Neural progenitor cell (in vitro differentiated cells): ENCODE measurements around the gene ALK. TPM values are rescaled to one million over a fixed set of nuclear protein-coding genes. Genes with fewer than 3 reads are reported as not detected.

Experiments
- DNase-seq: peaks from one replicate; pipeline ENCODE4 v3.0.0-alpha.2; 2016; ENCODE audit warnings: low spot score
- H2AFZ ChIP-seq: fragments of 200-600 bp; sonication (generic); replicated peaks from 2 replicates; pipeline ENCODE4 v1.6.1; 2016; ENCODE audit warnings: antibody characterized with exemption
- H3F3A ChIP-seq: fragments of 200-600 bp; sonication (generic); 2 replicates; pipeline ENCODE4 v1.6.1; 2016; ENCODE audit warnings: antibody characterized with exemption, low read depth
- H3K27ac ChIP-seq: fragments of 200-600 bp; sonication (generic); 2 replicates; pipeline ENCODE4 v1.5.1; 2016; ENCODE audit warnings: mild to moderate bottlenecking
- H3K27me3 ChIP-seq: fragments of 200-600 bp; sonication (generic); 2 replicates; pipeline ENCODE4 v1.6.1; 2016; ENCODE audit warnings: mild to moderate bottlenecking, moderate library complexity
- H3K36me3 ChIP-seq: fragments of 200-600 bp; sonication (generic); 2 replicates; pipeline ENCODE4 v1.5.1; 2016
- H3K4me1 ChIP-seq: fragments of 200-600 bp; sonication (generic); 2 replicates; pipeline ENCODE4 v1.6.1; 2016; ENCODE audit warnings: mixed run types
- H3K4me2 ChIP-seq: fragments of 200-600 bp; sonication (generic); 2 replicates; pipeline ENCODE4 v1.6.1; 2016
- H3K4me3 ChIP-seq: fragments of 200-600 bp; sonication (generic); 2 replicates; pipeline ENCODE4 v1.5.1; 2016
- H3K79me2 ChIP-seq: fragments of 200-600 bp; sonication (generic); 2 replicates; pipeline ENCODE4 v1.6.1; 2016; ENCODE audit warnings: low read depth
- H3K9ac ChIP-seq: fragments of 200-600 bp; sonication (generic); 2 replicates; pipeline ENCODE4 v1.6.1; 2016
- H3K9me3 ChIP-seq: fragments of 200-600 bp; sonication (generic); 2 replicates; pipeline ENCODE4 v1.5.1; 2016; ENCODE audit warnings: low read depth
- H4K20me1 ChIP-seq: fragments of 200-600 bp; sonication (generic); 2 replicates; pipeline ENCODE4 v1.6.1; 2016; ENCODE audit warnings: low read depth
- H3K27ac Mint-ChIP-seq: 3 replicates; pipeline ENCODE4 v1.8.0; 2021; ENCODE audit warnings: mixed read lengths
- H3K27me3 Mint-ChIP-seq: 2 replicates; pipeline ENCODE4 v1.8.0; 2022; ENCODE audit warnings: low read depth, mild to moderate bottlenecking, inconsistent platforms, moderate library complexity, mixed read lengths; ENCODE audit not compliant: insufficient read depth
- H3K36me3 Mint-ChIP-seq: 3 replicates; pipeline ENCODE4 v1.8.0; 2021; ENCODE audit warnings: mixed read lengths
- H3K4me1 Mint-ChIP-seq: 3 replicates; pipeline ENCODE4 v1.8.0; 2021; ENCODE audit warnings: mixed read lengths
- H3K4me3 Mint-ChIP-seq: 3 replicates; pipeline ENCODE4 v1.8.0; 2021; ENCODE audit warnings: mild to moderate bottlenecking, moderate library complexity, mixed read lengths
- H3K9me3 Mint-ChIP-seq: 3 replicates; pipeline ENCODE4 v1.8.0; 2020; ENCODE audit warnings: mixed read lengths
- EZH2 ChIP-seq: fragments of 200-600 bp; sonication (generic); IDR thresholded peaks from 2 replicates; pipeline ENCODE4 v1.6.1; 2017; ENCODE audit warnings: antibody characterized with exemption, mild to moderate bottlenecking, moderate library complexity
- EZH2phosphoT487 ChIP-seq: fragments of 200-600 bp; sonication (generic); IDR thresholded peaks from 2 replicates; pipeline ENCODE4 v1.6.1; 2017; ENCODE audit warnings: antibody characterized with exemption
- total RNA-seq: library from RNA; depleted of rRNA; stranded (reverse); fragments of >200 nt; gene quantifications from 2 replicates; pipeline ENCODE4 v1.2.3, GENCODE V29; 2015; ENCODE audit warnings: low replicate concordance
- TF ChIP-seq, protein P1 (sequence below): fragments of 200-600 bp; sonication (generic); IDR thresholded peaks from 2 replicates; pipeline ENCODE4 v1.5.1; 2017; ENCODE audit warnings: antibody characterized with exemption, mild to moderate bottlenecking

ALK gene
- total RNA-seq, 1 donor from 2014 or later = not detected

DNA sequence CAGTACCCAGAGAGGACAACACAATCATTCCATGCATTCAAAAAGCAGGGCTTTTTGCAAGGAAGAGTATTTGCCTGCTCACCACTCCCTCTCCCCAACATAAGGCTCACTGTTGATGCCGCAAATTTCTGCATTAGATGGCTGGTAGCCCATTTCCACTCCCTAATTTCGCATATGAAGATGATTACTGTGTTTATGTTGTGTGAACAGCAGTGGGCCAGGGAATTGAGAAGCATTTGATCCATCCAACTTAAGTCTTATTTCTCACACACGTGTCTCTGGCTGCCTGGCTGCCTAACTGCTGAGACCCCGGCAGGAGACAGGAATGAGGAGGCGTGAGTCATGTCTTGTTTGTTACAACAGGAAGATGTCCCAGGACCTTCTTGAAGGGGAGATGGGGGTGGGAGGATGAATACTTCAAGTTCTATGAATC lies 294.1 kb downstream of the ALK start:
- H3K4me1 ChIP-seq = no peaks in the 10 kb centered on the region
- Mint-ChIP-seq H3K4me3 (peak overlapping the region; percentile 4), H3K27me3 (peaks cover 6% of the 10 kb centered on the region), H3K36me3 (no peaks in the 10 kb centered on the region), H3K27ac (peak overlapping the region; percentile 5), H3K4me1 (peaks cover 32% of the 10 kb centered on the region), H3K9me3 (no peaks in the 10 kb centered on the region)
- H3K4me2 ChIP-seq = no peak overlapping the region
- H3K4me3 ChIP-seq = no peak overlapping the region
- no peaks in the 10 kb centered on the region for H3K9me3 ChIP-seq
- DNase-seq = no peak
- no peaks in the 10 kb centered on the region for H3F3A ChIP-seq
- no peaks in the 10 kb centered on the region for H3K27me3 ChIP-seq
- no peak overlapping the region for H3K9ac ChIP-seq
- H3K36me3 ChIP-seq = no peaks in the 10 kb centered on the region
- no peaks in the 10 kb centered on the region for H3K79me2 ChIP-seq
- TF ChIP-seq, protein P1, sequence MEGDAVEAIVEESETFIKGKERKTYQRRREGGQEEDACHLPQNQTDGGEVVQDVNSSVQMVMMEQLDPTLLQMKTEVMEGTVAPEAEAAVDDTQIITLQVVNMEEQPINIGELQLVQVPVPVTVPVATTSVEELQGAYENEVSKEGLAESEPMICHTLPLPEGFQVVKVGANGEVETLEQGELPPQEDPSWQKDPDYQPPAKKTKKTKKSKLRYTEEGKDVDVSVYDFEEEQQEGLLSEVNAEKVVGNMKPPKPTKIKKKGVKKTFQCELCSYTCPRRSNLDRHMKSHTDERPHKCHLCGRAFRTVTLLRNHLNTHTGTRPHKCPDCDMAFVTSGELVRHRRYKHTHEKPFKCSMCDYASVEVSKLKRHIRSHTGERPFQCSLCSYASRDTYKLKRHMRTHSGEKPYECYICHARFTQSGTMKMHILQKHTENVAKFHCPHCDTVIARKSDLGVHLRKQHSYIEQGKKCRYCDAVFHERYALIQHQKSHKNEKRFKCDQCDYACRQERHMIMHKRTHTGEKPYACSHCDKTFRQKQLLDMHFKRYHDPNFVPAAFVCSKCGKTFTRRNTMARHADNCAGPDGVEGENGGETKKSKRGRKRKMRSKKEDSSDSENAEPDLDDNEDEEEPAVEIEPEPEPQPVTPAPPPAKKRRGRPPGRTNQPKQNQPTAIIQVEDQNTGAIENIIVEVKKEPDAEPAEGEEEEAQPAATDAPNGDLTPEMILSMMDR = no peak
- no peak for TF ChIP-seq EZH2
- no peak for TF ChIP-seq EZH2phosphoT487
- H2AFZ ChIP-seq = peak overlapping the region; percentile 13
- no peak overlapping the region for H3K27ac ChIP-seq
- no peaks in the 10 kb centered on the region for H4K20me1 ChIP-seq

DNA sequence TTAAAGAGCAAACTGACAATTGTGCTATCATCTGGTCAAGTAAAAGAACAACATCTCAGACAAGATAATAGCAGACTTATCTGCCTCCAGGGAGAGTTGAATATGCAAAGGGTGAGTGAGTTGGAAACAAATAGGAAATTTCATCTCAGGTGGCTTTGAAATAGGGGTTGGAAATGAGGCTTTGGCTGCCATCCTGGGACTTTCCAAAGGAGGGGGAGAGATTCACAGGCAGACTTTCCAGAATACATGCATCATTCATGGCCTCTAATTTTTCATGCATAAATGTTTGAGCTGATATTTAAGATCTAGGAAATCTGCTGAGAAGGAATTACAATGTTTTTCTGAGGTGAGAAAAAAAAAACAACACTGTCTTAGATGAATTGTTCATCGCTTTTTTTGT lies 300.5 kb downstream of the ALK start:
- no peak for DNase-seq
- no peaks in the 10 kb centered on the region for H4K20me1 ChIP-seq
- peaks cover 7% of the 10 kb centered on the region for H3K27me3 Mint-ChIP-seq
- peaks cover 2% of the 10 kb centered on the region for H3K36me3 Mint-ChIP-seq
- H3K27ac Mint-ChIP-seq = no peak overlapping the region
- no peak overlapping the region for H3K4me2 ChIP-seq
- no peaks in the 10 kb centered on the region for H3K36me3 ChIP-seq
- H3K79me2 ChIP-seq = no peaks in the 10 kb centered on the region
- H3K27ac ChIP-seq = no peak overlapping the region
- H3K4me1 Mint-ChIP-seq = peaks cover 17% of the 10 kb centered on the region
- H3K4me3 ChIP-seq = no peak overlapping the region
- TF ChIP-seq, protein P1 = no peak
- TF ChIP-seq EZH2phosphoT487 = no peak
- TF ChIP-seq EZH2 = no peak
- no peak overlapping the region for H3K9ac ChIP-seq
- H3K4me3 Mint-ChIP-seq = peak overlapping the region; percentile 18
- peaks cover 5% of the 10 kb centered on the region for H3K4me1 ChIP-seq
- H3K9me3 Mint-ChIP-seq = no peaks in the 10 kb centered on the region
- H3K9me3 ChIP-seq = no peaks in the 10 kb centered on the region
- H3K27me3 ChIP-seq = no peaks in the 10 kb centered on the region
- no peak overlapping the region for H2AFZ ChIP-seq
- H3F3A ChIP-seq = no peaks in the 10 kb centered on the region

DNA sequence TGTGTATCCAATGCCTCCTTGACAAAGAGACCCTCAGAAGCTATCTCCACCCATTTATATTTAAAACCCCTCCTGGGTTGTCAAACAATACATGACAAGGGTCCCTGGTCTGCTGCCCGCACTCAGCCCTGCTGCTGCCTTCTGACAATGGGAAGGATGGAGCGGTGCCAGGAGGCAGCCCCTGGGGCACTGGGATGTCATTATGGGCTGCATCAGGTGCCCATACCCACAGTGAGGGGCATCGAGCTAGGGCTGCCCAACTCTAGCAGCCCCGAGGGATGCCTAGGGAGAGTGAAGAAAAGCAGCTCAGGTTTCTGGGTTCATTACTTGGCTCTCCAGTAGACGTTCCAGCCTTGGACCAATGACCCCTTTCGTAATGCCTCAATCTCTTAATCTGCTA lies 301.7 kb downstream of the ALK start:
- Histone ChIP-seq H3F3A (no peaks in the 10 kb centered on the region), H3K27me3 (no peaks in the 10 kb centered on the region), H3K4me2 (no peak overlapping the region), H3K4me1 (peaks cover 7% of the 10 kb centered on the region), H3K79me2 (no peaks in the 10 kb centered on the region), H3K27ac (no peak overlapping the region), H3K4me3 (no peak overlapping the region), H2AFZ (no peak overlapping the region), H3K36me3 (no peaks in the 10 kb centered on the region), H3K9me3 (no peaks in the 10 kb centered on the region), H4K20me1 (no peaks in the 10 kb centered on the region), H3K9ac (no peak overlapping the region)
- peaks cover 4% of the 10 kb centered on the region for H3K27me3 Mint-ChIP-seq
- peaks cover 2% of the 10 kb centered on the region for H3K36me3 Mint-ChIP-seq
- H3K4me1 Mint-ChIP-seq = peaks cover 16% of the 10 kb centered on the region
- DNase-seq = no peak
- peak overlapping the region; percentile 10 for H3K27ac Mint-ChIP-seq
- H3K9me3 Mint-ChIP-seq = no peaks in the 10 kb centered on the region
- no peak overlapping the region for H3K4me3 Mint-ChIP-seq
- TF ChIP-seq, protein P1 = no peak
- no peak for TF ChIP-seq EZH2phosphoT487
- no peak for TF ChIP-seq EZH2
